GM21576 (cell line): Measurements from ENCODE around the gene KIFBP.
A peak's percentile ranks its signal among the peaks of the same experiment; 100 is the strongest.

Experiments
- ATAC-seq: cut with Tn5 transposase; IDR thresholded peaks from one replicate; pipeline ENCODE4 v1.9.1; 2021; ENCODE audit warnings: mild to moderate bottlenecking, moderate library complexity; ENCODE audit not compliant: unreplicated experiment

Gene KIFBP

GRCh38 chr10:69047111-69047832 lies 58.7 kb downstream of the KIFBP start:
- no peak for ATAC-seq

- no peak for ATAC-seq
These were observed 59.5 kb downstream of the KIFBP start for GRCh38 chr10:69048103-69048502.

GRCh38 chr10:69049566-69049961 lies 61.0 kb downstream of the KIFBP start:
- no peak for ATAC-seq

GRCh38 chr10:69051303-69051702 lies 62.7 kb downstream of the KIFBP start:
- no peak for ATAC-seq

- ATAC-seq, result no peak
These were observed 63.3 kb downstream of the KIFBP start for GRCh38 chr10:69051710-69052487.

- ATAC-seq, result no peak
These were observed 64.1 kb downstream of the KIFBP start for GRCh38 chr10:69052736-69053135.

GRCh38 chr10:69055241-69055640 lies 66.6 kb downstream of the KIFBP start:
- no peak for ATAC-seq

GRCh38 chr10:69056129-69056528 lies 67.5 kb downstream of the KIFBP start:
- peak; percentile 36 for ATAC-seq

GRCh38 chr10:69056536-69057260 lies 68.1 kb downstream of the KIFBP start:
- no peak for ATAC-seq

- no peak for ATAC-seq
These were observed 68.8 kb downstream of the KIFBP start for GRCh38 chr10:69057261-69057950.

GRCh38 chr10:69057951-69058297 lies 69.3 kb downstream of the KIFBP start:
- no peak for ATAC-seq

- no peak for ATAC-seq
These were observed 71.7 kb downstream of the KIFBP start for GRCh38 chr10:69060127-69060798.

- ATAC-seq, result peak; percentile 48
These were observed 72.9 kb downstream of the KIFBP start for GRCh38 chr10:69061305-69062161.

- no peak for ATAC-seq
These were observed 74.3 kb downstream of the KIFBP start for GRCh38 chr10:69062901-69063300.

- ATAC-seq, result no peak
These were observed 76.2 kb downstream of the KIFBP start for GRCh38 chr10:69064762-69065328.

GRCh38 chr10:69065406-69066361 lies 77.1 kb downstream of the KIFBP start:
- ATAC-seq, result peak; percentile 48
